HepG2 (cell line): Measurements from ENCODE around the gene KCNN2. TPM values are rescaled to one million over a fixed set of nuclear protein-coding genes. Genes with fewer than 3 reads are reported as not detected.

Experiments
- ATAC-seq: fragments of 200-7000 bp; cut with Tn5 transposase; 3 replicates; pipeline ENCODE4 v1.9.1; 2020; ENCODE audit warnings: mild to moderate bottlenecking, moderate library complexity
- BruUV-seq: library from RNA; stranded (reverse); fragments of 400-500 nt; replicated peaks from 2 replicates; lab custom pipeline; 2021; lab: Mats Ljungman, UMichigan
- CTCF ChIA-PET: fragments of 300-600 bp; formaldehyde crosslinking; extraction: SDS; loops from one replicate; lab custom pipeline; 2021; ENCODE audit warnings: low total read pairs, inconsistent platforms, low intra/inter-chr PET ratio; lab: Yijun Ruan, JAX
- POLR2A ChIA-PET: fragments of 350-600 bp; sonication (Branson Sonifier 250); formaldehyde crosslinking; loops from one replicate; lab custom pipeline; 2020; ENCODE audit warnings: antibody characterized with exemption, inconsistent platforms; lab: Yijun Ruan, JAX
- DNase-seq: peaks from one replicate; pipeline ENCODE4 v3.0.0-alpha.2; 2015; ENCODE audit warnings: low spot score
- FAIRE-seq: peaks from 3 replicates; lab custom pipeline; 2011; peaks lifted over from hg19 to GRCh38; lab: Jason Lieb, UNC
- H2AFZ ChIP-seq: one replicate; pipeline ENCODE4 v1.6.1; 2011; ENCODE audit warnings: low read length, inconsistent platforms
- H3K27ac ChIP-seq: fragments of 300-600 bp; 3 replicates; pipeline ENCODE4 v1.8.0; 2011; ENCODE audit warnings: mixed run types, mild to moderate bottlenecking, mixed read lengths, low read length, inconsistent platforms; ENCODE audit not compliant: insufficient read depth; ENCODE audit errors: extremely low read length
- H3K27me3 ChIP-seq, 2 experiments: fragments of 200-600 bp in 1 of 2; 2 replicates in 1 of 2; 3 replicates in 1 of 2; pipeline versions ENCODE4 v1.6.0 to v1.8.0; 2011; ENCODE audit warnings: low read length in 2 of 2, mild to moderate bottlenecking in 2 of 2, moderate library complexity in 2 of 2, inconsistent platforms in 1 of 2; ENCODE audit not compliant: insufficient read depth in 2 of 2, control insufficient read depth in 1 of 2
- H3K36me3 ChIP-seq, 2 experiments: fragments of 200-600 bp in 1 of 2; replicated peaks in 1 of 2; 2 replicates in 1 of 2; 3 replicates in 1 of 2; pipeline versions ENCODE4 v1.5.1 to v1.8.0; 2011; ENCODE audit warnings: low read length in 2 of 2, inconsistent platforms in 1 of 2; ENCODE audit not compliant: insufficient read depth in 2 of 2, control insufficient read depth in 1 of 2
- H3K4me1 ChIP-seq: 2 replicates; pipeline ENCODE4 v1.5.1; 2012; ENCODE audit warnings: low read length, inconsistent platforms; ENCODE audit not compliant: insufficient read depth
- H3K4me2 ChIP-seq: 2 replicates; pipeline ENCODE4 v1.6.0; 2011; ENCODE audit warnings: low read depth, low read length, inconsistent platforms
- H3K4me3 ChIP-seq, 3 experiments: fragments of 200-600 bp in 1 of 3; sonication (generic), shearing (Covaris generic) in 1 of 3; replicated peaks in 1 of 3; 2 replicates each; pipeline ENCODE4 v1.5.1; 2011 to 2016; ENCODE audit warnings: low read length in 3 of 3, inconsistent platforms in 2 of 3, low read depth in 2 of 3, mild to moderate bottlenecking in 2 of 3, control low read depth in 1 of 3, mixed read lengths in 1 of 3; ENCODE audit not compliant: insufficient read depth in 1 of 3
- H3K79me2 ChIP-seq: one replicate; pipeline ENCODE4 v1.6.1; 2011; ENCODE audit warnings: low read length, inconsistent platforms; ENCODE audit not compliant: insufficient read depth
- H3K9ac ChIP-seq: 2 replicates; pipeline ENCODE4 v1.6.0; 2011; ENCODE audit warnings: mild to moderate bottlenecking, low read depth, low read length, inconsistent platforms; ENCODE audit not compliant: insufficient read depth
- H3K9me3 ChIP-seq: 2 replicates; pipeline ENCODE4 v1.5.1; 2012; ENCODE audit warnings: mild to moderate bottlenecking, low read length
- H4K20me1 ChIP-seq: 2 replicates; pipeline ENCODE4 v1.6.0; 2011; ENCODE audit warnings: inconsistent platforms, mild to moderate bottlenecking, low read length, moderate library complexity; ENCODE audit not compliant: insufficient read depth
- CCAR2 ChIP-seq: fragments of 200-400 bp; formaldehyde crosslinking; optimal IDR thresholded peaks from 2 replicates; pipeline ENCODE3; 2018; ENCODE audit warnings: low read depth, mild to moderate bottlenecking, low read length, moderate library complexity
- ELF4 ChIP-seq: sonication (generic); formaldehyde crosslinking; IDR thresholded peaks from 2 replicates; pipeline ENCODE4 v1.5.0; 2020; ENCODE audit warnings: missing genetic modification reagents, mild to moderate bottlenecking, moderate library complexity, borderline replicate concordance
- EZH2 ChIP-seq: conservative IDR thresholded peaks from 2 replicates; pipeline ENCODE4 v1.6.1; 2012; ENCODE audit warnings: mild to moderate bottlenecking, low read depth, low read length, moderate library complexity
- FOXC1 ChIP-seq: sonication (generic); formaldehyde crosslinking; IDR thresholded peaks from 2 replicates; pipeline ENCODE4 v1.8.0; 2022; ENCODE audit warnings: mild to moderate bottlenecking, missing genetic modification reagents, borderline replicate concordance
- FOXM1 ChIP-seq: sonication (generic); formaldehyde crosslinking; IDR thresholded peaks from 2 replicates; pipeline ENCODE4 v1.5.0; 2020; ENCODE audit warnings: missing genetic modification reagents
- MBNL3 ChIP-seq: fragments of 250-450 bp; sonication (Bioruptor Pico); conservative IDR thresholded peaks from 2 replicates; pipeline ENCODE4 v1.8.0; 2022; ENCODE audit warnings: mild to moderate bottlenecking, inconsistent platforms
- ZBTB40 ChIP-seq, 2 experiments: fragments of 450-650 bp in 1 of 2; sonication (generic) in 1 of 2; formaldehyde crosslinking in 1 of 2; IDR thresholded peaks; 2 replicates each; pipeline versions ENCODE4 v1.6.1 to v1.8.0; 2016 to 2022; ENCODE audit warnings: antibody characterized with exemption in 1 of 2, mild to moderate bottlenecking in 1 of 2, missing genetic modification reagents in 1 of 2
- ZNF333 ChIP-seq: sonication (generic); formaldehyde crosslinking; IDR thresholded peaks from 2 replicates; pipeline ENCODE4 v1.4.0; 2020; ENCODE audit warnings: mild to moderate bottlenecking, missing genetic modification reagents, borderline replicate concordance
- ZNF577 ChIP-seq: sonication (generic); formaldehyde crosslinking; IDR thresholded peaks from 2 replicates; pipeline ENCODE4 v1.4.0; 2020; ENCODE audit warnings: mild to moderate bottlenecking, low read depth, missing genetic modification reagents, borderline replicate concordance
- WGBS: methylation state at CpG from one replicate; pipeline ENCODE4 v1.1.6; 2017; ENCODE audit warnings: low lambda C conversion rate; 5-methylcytosine and 5-hydroxymethylcytosine counted together
- in situ Hi-C: cut with HindIII; loops from 2 replicates; pipeline ENCODE4 v1.10.0; 2017; ENCODE audit warnings: low pct_unique_long_range_greater_than_20kb; ENCODE audit not compliant: extremely low pct_ligation_motif_present
- intact Hi-C: fragments of 100-400 bp; cut with micrococcal nuclease; formaldehyde crosslinking; loops from one replicate; pipeline ENCODE4 v1.10.0; 2022; ENCODE audit not compliant: unreplicated experiment
- polyA plus RNA-seq, 8 experiments: library from polyadenylated mRNA; depleted of rRNA in 3 of 8; stranded (reverse) in 7 of 8; unstranded in 1 of 8; fragments of >200 nt; fragmentation: Illumina TruSeq in 4 of 8; extraction: Trizol in 4 of 8; gene quantifications; 2 replicates each; pipeline versions ENCODE4 v1.2.1 to v1.2.3, GENCODE V29; 2011 to 2016; ENCODE audit warnings: low read depth in 4 of 8, missing spikeins in 1 of 8, mixed read lengths in 1 of 8; ENCODE audit not compliant: insufficient read depth in 1 of 8
- total RNA-seq, 5 experiments: library from RNA; depleted of rRNA; stranded (reverse); fragments of >200 nt; fragmentation: Illumina TruSeq; extraction: Trizol; gene quantifications; 2 replicates each; pipeline ENCODE4 v1.2.3, GENCODE V29; 2016; ENCODE audit warnings: low read depth in 1 of 5
- TF ChIP-seq, protein P1 (sequence below): sonication (generic); formaldehyde crosslinking; IDR thresholded peaks from 2 replicates; pipeline ENCODE4 v1.5.0; 2020; ENCODE audit warnings: missing genetic modification reagents
- TF ChIP-seq, protein P2 (sequence below): sonication (generic); formaldehyde crosslinking; IDR thresholded peaks from 2 replicates; pipeline ENCODE4 v1.8.0; 2022; ENCODE audit warnings: missing genetic modification reagents, mild to moderate bottlenecking, moderate library complexity, borderline replicate concordance
- TF ChIP-seq, protein P3 (sequence below): sonication (generic); formaldehyde crosslinking; IDR thresholded peaks from 2 replicates; pipeline ENCODE4 v1.8.1; 2023; ENCODE audit warnings: mild to moderate bottlenecking, missing genetic modification reagents, borderline replicate concordance

The KCNN2 gene
- total and polyA plus RNA-seq, 2 of the 13 experiments (the other 11 are each of a cell fraction or from before 2014, with no cell fraction given) = not detected

GRCh38 chr5:114435885-114436299 is 74.0 kb downstream of the KCNN2 start:
- FAIRE-seq = no peak
- POLR2A ChIA-PET = no interaction called here

More at GRCh38 chr5:114435885-114436299, 74.0 kb downstream of the KCNN2 start:
- H3K4me1 ChIP-seq = no peaks in the 10 kb centered on the region
- BruUV-seq = no TSS peak
- no peak for DNase-seq
- in situ Hi-C loops (loop anchor here (25.0 kb wide), 1 partner anchor 349 kb away; no protein-coding TSS in a partner anchor), intact Hi-C loops (no loop called here)
- no peaks in the 10 kb centered on the region for H4K20me1 ChIP-seq
- no peak overlapping the region for H3K4me2 ChIP-seq
- H3K27me3 ChIP-seq = no peaks in the 10 kb centered on the region
- no peak overlapping the region for H3K9ac ChIP-seq
- no peak overlapping the region for H3K4me3 ChIP-seq
- CTCF ChIA-PET = no interaction called here
- no peaks in the 10 kb centered on the region for H3K79me2 ChIP-seq
- 4% methylated on average over 1 of the region's 1 CpG for WGBS
- H2AFZ ChIP-seq = no peak overlapping the region
- no peak overlapping the region for H3K27ac ChIP-seq
- H3K36me3 ChIP-seq = no peaks in the 10 kb centered on the region
- H3K9me3 ChIP-seq = no peaks in the 10 kb centered on the region
- ATAC-seq = no peak
- TF ChIP-seq, protein P1, sequence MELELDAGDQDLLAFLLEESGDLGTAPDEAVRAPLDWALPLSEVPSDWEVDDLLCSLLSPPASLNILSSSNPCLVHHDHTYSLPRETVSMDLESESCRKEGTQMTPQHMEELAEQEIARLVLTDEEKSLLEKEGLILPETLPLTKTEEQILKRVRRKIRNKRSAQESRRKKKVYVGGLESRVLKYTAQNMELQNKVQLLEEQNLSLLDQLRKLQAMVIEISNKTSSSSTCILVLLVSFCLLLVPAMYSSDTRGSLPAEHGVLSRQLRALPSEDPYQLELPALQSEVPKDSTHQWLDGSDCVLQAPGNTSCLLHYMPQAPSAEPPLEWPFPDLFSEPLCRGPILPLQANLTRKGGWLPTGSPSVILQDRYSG (CRISPR knock-in tag) = no peak
- TF ChIP-seq ZBTB40 (IDR thresholded peaks at IDR 0.05) (no peak), ZBTB40 (CRISPR knock-in tag; IDR thresholded peaks at IDR 0.05) (no peak), ZNF333 (CRISPR knock-in tag) (no peak), ZNF577 (CRISPR knock-in tag) (no peak), EZH2 (no peak), CCAR2 (no peak), FOXM1 (no peak), MBNL3 (no peak), ELF4 (CRISPR knock-in tag) (no peak), FOXC1 (CRISPR knock-in tag) (no peak)
- TF ChIP-seq, protein P2, sequence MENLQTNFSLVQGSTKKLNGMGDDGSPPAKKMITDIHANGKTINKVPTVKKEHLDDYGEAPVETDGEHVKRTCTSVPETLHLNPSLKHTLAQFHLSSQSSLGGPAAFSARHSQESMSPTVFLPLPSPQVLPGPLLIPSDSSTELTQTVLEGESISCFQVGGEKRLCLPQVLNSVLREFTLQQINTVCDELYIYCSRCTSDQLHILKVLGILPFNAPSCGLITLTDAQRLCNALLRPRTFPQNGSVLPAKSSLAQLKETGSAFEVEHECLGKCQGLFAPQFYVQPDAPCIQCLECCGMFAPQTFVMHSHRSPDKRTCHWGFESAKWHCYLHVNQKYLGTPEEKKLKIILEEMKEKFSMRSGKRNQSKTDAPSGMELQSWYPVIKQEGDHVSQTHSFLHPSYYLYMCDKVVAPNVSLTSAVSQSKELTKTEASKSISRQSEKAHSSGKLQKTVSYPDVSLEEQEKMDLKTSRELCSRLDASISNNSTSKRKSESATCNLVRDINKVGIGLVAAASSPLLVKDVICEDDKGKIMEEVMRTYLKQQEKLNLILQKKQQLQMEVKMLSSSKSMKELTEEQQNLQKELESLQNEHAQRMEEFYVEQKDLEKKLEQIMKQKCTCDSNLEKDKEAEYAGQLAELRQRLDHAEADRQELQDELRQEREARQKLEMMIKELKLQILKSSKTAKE = no peak
- TF ChIP-seq, protein P3, sequence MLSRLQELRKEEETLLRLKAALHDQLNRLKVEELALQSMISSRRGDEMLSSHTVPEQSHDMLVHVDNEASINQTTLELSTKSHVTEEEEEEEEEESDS = no peak
- TF ChIP-seq, all 625 proteins: peak for 0
